AG09319 (cell line): Measurements from ENCODE around the gene CDK3.

Source experiments
- DNase-seq: peaks from one replicate; pipeline ENCODE4 v3.0.0-alpha.2; 2010; ENCODE audit warnings: low read depth; ENCODE audit errors: extremely low read depth
- CTCF ChIP-seq: IDR thresholded peaks from 2 replicates; pipeline ENCODE4 v1.5.1; 2011; ENCODE audit warnings: low read depth, mild to moderate bottlenecking, inconsistent platforms, low read length, moderate library complexity

CDK3 gene

GRCh38 chr17:75996665-75997590 lies 3.7 kb upstream of the CDK3 start:
- TF ChIP-seq CTCF = no peak
- no peak for DNase-seq

GRCh38 chr17:75998327-75998795 lies 2.3 kb upstream of the CDK3 start:
- no peak for DNase-seq

GRCh38 chr17:76000016-76000754 lies 470 bp upstream of the CDK3 start:
- peak; percentile 64 for TF ChIP-seq CTCF
- DNase-seq = no peak

More at GRCh38 chr17:75998327-75998795, 2.3 kb upstream of the CDK3 start:
- no peak for TF ChIP-seq CTCF

- TF ChIP-seq CTCF = no peak
- no peak for DNase-seq
These were observed 1.4 kb downstream of the CDK3 start for GRCh38 chr17:76002100-76002499.

GRCh38 chr17:76003915-76004314 lies 3.3 kb downstream of the CDK3 start:
- no peak for TF ChIP-seq CTCF
- no peak for DNase-seq

GRCh38 chr17:76004750-76005262 lies 4.2 kb downstream of the CDK3 start:
- no peak for TF ChIP-seq CTCF
- no peak for DNase-seq
